A549 (cell line): ENCODE measurements around the gene DUS2. TPM values are rescaled to one million over a fixed set of nuclear protein-coding genes. Genes with fewer than 3 reads are reported as not detected.

ENCODE experiments used
- BHLHE40 ChIP-seq: IDR thresholded peaks from 2 replicates; pipeline ENCODE4 v1.6.1; 2012; ENCODE audit warnings: low read depth, low read length, inconsistent platforms
- CEBPB ChIP-seq, 2 experiments: fragments of >200 bp in 1 of 2; sonication (Bioruptor Twin) in 1 of 2; formaldehyde crosslinking in 1 of 2; IDR thresholded peaks; 2 replicates each; pipeline ENCODE4 v1.6.1; 2012 to 2016
- EHMT2 ChIP-seq: fragments of 200-600 bp; sonication (generic); IDR thresholded peaks from 2 replicates; pipeline ENCODE4 v1.6.1; 2016; ENCODE audit warnings: antibody characterized with exemption, low read depth, mild to moderate bottlenecking, moderate library complexity
- EP300 ChIP-seq, 2 experiments: fragments of >200 bp; sonication (Bioruptor Twin); formaldehyde crosslinking; IDR thresholded peaks; 2 replicates in 1 of 2; 3 replicates in 1 of 2; pipeline ENCODE4 v1.6.1; 2016 to 2017
- GATA3 ChIP-seq: IDR thresholded peaks from 2 replicates; pipeline ENCODE4 v1.6.1; 2012; ENCODE audit warnings: borderline replicate concordance
- HDAC2 ChIP-seq: fragments of 200-600 bp; sonication (generic); IDR thresholded peaks from 2 replicates; pipeline ENCODE4 v1.6.1; 2016
- HEYL ChIP-seq: fragments of 250-450 bp; sonication (Bioruptor Pico); IDR thresholded peaks from 2 replicates; pipeline ENCODE4 v1.8.0; 2021; ENCODE audit warnings: mild to moderate bottlenecking, moderate library complexity
- HOXA7 ChIP-seq: fragments of 250-450 bp; sonication (Bioruptor Pico); IDR thresholded peaks from 2 replicates; pipeline ENCODE4 v1.5.0; 2020; ENCODE audit warnings: mild to moderate bottlenecking, moderate library complexity
- JUNB ChIP-seq: fragments of >200 bp; sonication (Bioruptor Twin); formaldehyde crosslinking; IDR thresholded peaks from 2 replicates; pipeline ENCODE4 v1.6.1; 2016
- MAZ ChIP-seq: fragments of 150-350 bp; IDR thresholded peaks from 2 replicates; pipeline ENCODE4 v1.6.1; 2014; ENCODE audit warnings: antibody characterized with exemption, low read depth, low read length, borderline replicate concordance
- PHF8 ChIP-seq: fragments of 200-600 bp; sonication (generic); IDR thresholded peaks from 2 replicates; pipeline ENCODE4 v1.6.1; 2016; ENCODE audit warnings: low read depth, mild to moderate bottlenecking, antibody characterized with exemption, moderate library complexity, borderline replicate concordance
- POLR2AphosphoS2 ChIP-seq: conservative IDR thresholded peaks from 2 replicates; pipeline ENCODE4 v1.6.1; 2012; ENCODE audit warnings: low read length, improper control_type of control experiment, inconsistent platforms
- RFX5 ChIP-seq: fragments of 450-650 bp; IDR thresholded peaks from 2 replicates; pipeline ENCODE4 v1.7.1; 2014; ENCODE audit warnings: antibody characterized with exemption, mild to moderate bottlenecking, moderate library complexity
- RNF2 ChIP-seq: fragments of 200-600 bp; sonication (generic); IDR thresholded peaks from 2 replicates; pipeline ENCODE4 v1.6.1; 2016; ENCODE audit warnings: low read depth, mild to moderate bottlenecking, antibody characterized with exemption, moderate library complexity, borderline replicate concordance
- SREBF2 ChIP-seq: fragments of 450-650 bp; IDR thresholded peaks from 2 replicates; pipeline ENCODE4 v1.6.1; 2014; ENCODE audit warnings: mild to moderate bottlenecking, moderate library complexity
- TFCP2L1 ChIP-seq: fragments of 250-450 bp; sonication (Bioruptor Pico); IDR thresholded peaks from 2 replicates; pipeline ENCODE4 v1.5.0; 2021; ENCODE audit warnings: mild to moderate bottlenecking
- ZC3H11A ChIP-seq: fragments of 450-650 bp; IDR thresholded peaks from 2 replicates; pipeline ENCODE4 v1.6.1; 2014; ENCODE audit warnings: antibody characterized with exemption, mild to moderate bottlenecking
- ZFP36 ChIP-seq: fragments of 450-650 bp; IDR thresholded peaks from 2 replicates; pipeline ENCODE4 v1.6.1; 2014; ENCODE audit warnings: borderline replicate concordance; ENCODE audit not compliant: partially characterized antibody
- ZNF302 ChIP-seq: fragments of 250-450 bp; sonication (Bioruptor Pico); IDR thresholded peaks from 2 replicates; pipeline ENCODE4 v1.9.0; 2021; ENCODE audit warnings: inconsistent platforms, mild to moderate bottlenecking, moderate library complexity
- ZSCAN20 ChIP-seq: fragments of 250-450 bp; sonication (Bioruptor Pico); IDR thresholded peaks from 2 replicates; pipeline ENCODE4 v1.8.0; 2022; ENCODE audit warnings: mild to moderate bottlenecking, moderate library complexity
- polyA plus RNA-seq, 4 experiments: library from polyadenylated mRNA; depleted of rRNA in 3 of 4; stranded (reverse); fragments of >200 nt; fragmentation: RNase III in 1 of 4; extraction: RNeasy Plus Mini Kit Qiagen cat#74134 plus additional on column Dnase treatment in 1 of 4; gene quantifications; 2 replicates in 3 of 4; 3 replicates in 1 of 4; pipeline ENCODE4 v1.2.3, GENCODE V29; 2011 to 2017
- TF ChIP-seq, protein P1 (sequence below): fragments of 250-450 bp; sonication (Bioruptor Pico); IDR thresholded peaks from 2 replicates; pipeline ENCODE4 v1.5.0; 2021; ENCODE audit warnings: mild to moderate bottlenecking, moderate library complexity, borderline replicate concordance
- TF ChIP-seq, protein P2 (sequence below): fragments of 150-350 bp; IDR thresholded peaks from 2 replicates; pipeline ENCODE4 v1.6.1; 2014; ENCODE audit warnings: low read depth, mild to moderate bottlenecking, low read length
- TF ChIP-seq, protein P3 (sequence below): IDR thresholded peaks from 2 replicates; pipeline ENCODE4 v1.6.1; 2012; ENCODE audit warnings: low read depth, borderline replicate concordance
- TF ChIP-seq, protein P4 (sequence below): IDR thresholded peaks from 2 replicates; pipeline ENCODE4 v1.6.1; 2012
- TF ChIP-seq, protein P5 (sequence below): fragments of >200 bp; sonication (Bioruptor Twin); formaldehyde crosslinking; IDR thresholded peaks from 2 replicates; pipeline ENCODE4 v1.6.1; 2016
- TF ChIP-seq, protein P6 (sequence below): IDR thresholded peaks from 2 replicates; pipeline ENCODE4 v1.6.1; 2012

DUS2 gene
- polyA plus RNA-seq, 2 of the 4 experiments (the other 2 are of a cell fraction), result 20.8 to 21.5 TPM

DNA sequence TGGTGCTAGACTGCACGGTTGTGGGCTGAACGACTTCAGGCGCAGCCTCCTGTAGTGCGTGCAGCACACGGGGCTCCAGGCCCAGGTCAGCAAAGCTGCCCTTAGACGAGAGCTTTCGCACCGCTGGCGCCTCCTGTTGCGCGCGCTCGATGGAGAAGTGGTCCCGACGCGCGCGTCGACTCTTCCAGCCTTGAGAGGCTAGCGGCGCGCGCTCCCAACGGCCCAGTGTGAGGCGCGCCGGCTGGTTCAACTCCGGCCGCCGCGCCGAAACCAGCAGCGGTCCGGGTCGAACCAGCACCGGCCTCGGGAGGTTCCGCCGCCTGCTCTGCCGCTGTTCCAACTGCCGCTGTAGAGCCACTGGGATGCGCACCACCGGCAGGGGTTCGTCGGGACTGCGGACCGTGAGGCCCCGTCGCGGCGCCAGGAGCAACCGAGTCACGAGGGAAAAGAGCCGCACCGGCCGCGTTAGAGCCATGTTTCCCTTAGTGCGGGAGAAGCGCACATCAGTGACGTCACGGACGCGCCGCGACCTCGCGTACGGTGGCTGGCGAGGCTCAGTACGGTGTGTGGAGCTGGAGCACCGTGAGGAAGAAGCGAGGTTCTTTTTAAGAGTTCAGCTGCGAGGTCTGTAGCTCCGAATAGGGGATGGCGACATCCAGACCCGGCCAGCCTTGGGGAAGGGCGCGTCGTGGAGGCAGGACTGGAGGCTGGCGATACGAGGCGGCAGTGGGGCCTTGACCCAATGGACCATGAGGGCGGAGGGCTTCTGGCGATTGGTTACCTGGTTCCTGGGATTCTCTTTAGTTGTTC is at the start of gene DUS2, which contains the start of gene DDX28 (continued):
- TF ChIP-seq, protein P1, sequence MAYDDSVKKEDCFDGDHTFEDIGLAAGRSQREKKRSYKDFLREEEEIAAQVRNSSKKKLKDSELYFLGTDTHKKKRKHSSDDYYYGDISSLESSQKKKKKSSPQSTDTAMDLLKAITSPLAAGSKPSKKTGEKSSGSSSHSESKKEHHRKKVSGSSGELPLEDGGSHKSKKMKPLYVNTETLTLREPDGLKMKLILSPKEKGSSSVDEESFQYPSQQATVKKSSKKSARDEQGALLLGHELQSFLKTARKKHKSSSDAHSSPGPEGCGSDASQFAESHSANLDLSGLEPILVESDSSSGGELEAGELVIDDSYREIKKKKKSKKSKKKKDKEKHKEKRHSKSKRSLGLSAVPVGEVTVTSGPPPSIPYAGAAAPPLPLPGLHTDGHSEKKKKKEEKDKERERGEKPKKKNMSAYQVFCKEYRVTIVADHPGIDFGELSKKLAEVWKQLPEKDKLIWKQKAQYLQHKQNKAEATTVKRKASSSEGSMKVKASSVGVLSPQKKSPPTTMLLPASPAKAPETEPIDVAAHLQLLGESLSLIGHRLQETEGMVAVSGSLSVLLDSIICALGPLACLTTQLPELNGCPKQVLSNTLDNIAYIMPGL (CRISPR knock-in tag), result no peak
- TF ChIP-seq GATA3 (peak; percentile 44; the same call in 1 of the 2 replicates), HEYL (CRISPR knock-in tag) (no peak), BHLHE40 (no peak), EHMT2 (no peak), RNF2 (no peak), SREBF2 (no peak), ZNF302 (CRISPR knock-in tag) (no peak), HDAC2 (no peak), ZSCAN20 (CRISPR knock-in tag) (no peak), PHF8 (peak; percentile 84), TFCP2L1 (CRISPR knock-in tag) (no peak), ZFP36 (no peak), HOXA7 (CRISPR knock-in tag) (no peak), ZC3H11A (no peak), MAZ (no peak), JUNB (no peak), POLR2AphosphoS2 (no peak), RFX5 (0 out of 2 replicates have a peak, but pooled peaks have one; percentile 63), EP300 (IDR thresholded peaks at IDR 0.05) (no peak), CEBPB (IDR thresholded peaks at IDR 0.05) (no peak)
- TF ChIP-seq, protein P2, sequence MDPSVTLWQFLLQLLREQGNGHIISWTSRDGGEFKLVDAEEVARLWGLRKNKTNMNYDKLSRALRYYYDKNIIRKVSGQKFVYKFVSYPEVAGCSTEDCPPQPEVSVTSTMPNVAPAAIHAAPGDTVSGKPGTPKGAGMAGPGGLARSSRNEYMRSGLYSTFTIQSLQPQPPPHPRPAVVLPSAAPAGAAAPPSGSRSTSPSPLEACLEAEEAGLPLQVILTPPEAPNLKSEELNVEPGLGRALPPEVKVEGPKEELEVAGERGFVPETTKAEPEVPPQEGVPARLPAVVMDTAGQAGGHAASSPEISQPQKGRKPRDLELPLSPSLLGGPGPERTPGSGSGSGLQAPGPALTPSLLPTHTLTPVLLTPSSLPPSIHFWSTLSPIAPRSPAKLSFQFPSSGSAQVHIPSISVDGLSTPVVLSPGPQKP, result no peak
- TF ChIP-seq, protein P3, sequence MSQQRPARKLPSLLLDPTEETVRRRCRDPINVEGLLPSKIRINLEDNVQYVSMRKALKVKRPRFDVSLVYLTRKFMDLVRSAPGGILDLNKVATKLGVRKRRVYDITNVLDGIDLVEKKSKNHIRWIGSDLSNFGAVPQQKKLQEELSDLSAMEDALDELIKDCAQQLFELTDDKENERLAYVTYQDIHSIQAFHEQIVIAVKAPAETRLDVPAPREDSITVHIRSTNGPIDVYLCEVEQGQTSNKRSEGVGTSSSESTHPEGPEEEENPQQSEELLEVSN, result peak; percentile 66; the same call in 1 of the 2 replicates
- TF ChIP-seq, protein P4, sequence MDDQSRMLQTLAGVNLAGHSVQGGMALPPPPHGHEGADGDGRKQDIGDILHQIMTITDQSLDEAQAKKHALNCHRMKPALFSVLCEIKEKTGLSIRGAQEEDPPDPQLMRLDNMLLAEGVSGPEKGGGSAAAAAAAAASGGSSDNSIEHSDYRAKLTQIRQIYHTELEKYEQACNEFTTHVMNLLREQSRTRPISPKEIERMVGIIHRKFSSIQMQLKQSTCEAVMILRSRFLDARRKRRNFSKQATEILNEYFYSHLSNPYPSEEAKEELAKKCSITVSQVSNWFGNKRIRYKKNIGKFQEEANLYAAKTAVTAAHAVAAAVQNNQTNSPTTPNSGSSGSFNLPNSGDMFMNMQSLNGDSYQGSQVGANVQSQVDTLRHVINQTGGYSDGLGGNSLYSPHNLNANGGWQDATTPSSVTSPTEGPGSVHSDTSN, result peak; percentile 66
- TF ChIP-seq, protein P5, sequence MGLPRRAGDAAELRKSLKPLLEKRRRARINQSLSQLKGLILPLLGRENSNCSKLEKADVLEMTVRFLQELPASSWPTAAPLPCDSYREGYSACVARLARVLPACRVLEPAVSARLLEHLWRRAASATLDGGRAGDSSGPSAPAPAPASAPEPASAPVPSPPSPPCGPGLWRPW, result no peak
- TF ChIP-seq, protein P6, sequence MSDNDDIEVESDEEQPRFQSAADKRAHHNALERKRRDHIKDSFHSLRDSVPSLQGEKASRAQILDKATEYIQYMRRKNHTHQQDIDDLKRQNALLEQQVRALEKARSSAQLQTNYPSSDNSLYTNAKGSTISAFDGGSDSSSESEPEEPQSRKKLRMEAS, result peak; percentile 98
- TF ChIP-seq, all 56 proteins: peak for 15
